Bladder microvascular endothelial cell (primary cell): ENCODE measurements around the gene FBXW5. TPM values are rescaled to one million over a fixed set of nuclear protein-coding genes. Genes with fewer than 3 reads are reported as not detected.

Experiments
- total RNA-seq: library from RNA; depleted of rRNA; stranded (reverse); fragments of >200 nt; gene quantifications from 2 replicates; pipeline ENCODE4 v1.2.3, GENCODE V29; 2014

Gene FBXW5, protein sequence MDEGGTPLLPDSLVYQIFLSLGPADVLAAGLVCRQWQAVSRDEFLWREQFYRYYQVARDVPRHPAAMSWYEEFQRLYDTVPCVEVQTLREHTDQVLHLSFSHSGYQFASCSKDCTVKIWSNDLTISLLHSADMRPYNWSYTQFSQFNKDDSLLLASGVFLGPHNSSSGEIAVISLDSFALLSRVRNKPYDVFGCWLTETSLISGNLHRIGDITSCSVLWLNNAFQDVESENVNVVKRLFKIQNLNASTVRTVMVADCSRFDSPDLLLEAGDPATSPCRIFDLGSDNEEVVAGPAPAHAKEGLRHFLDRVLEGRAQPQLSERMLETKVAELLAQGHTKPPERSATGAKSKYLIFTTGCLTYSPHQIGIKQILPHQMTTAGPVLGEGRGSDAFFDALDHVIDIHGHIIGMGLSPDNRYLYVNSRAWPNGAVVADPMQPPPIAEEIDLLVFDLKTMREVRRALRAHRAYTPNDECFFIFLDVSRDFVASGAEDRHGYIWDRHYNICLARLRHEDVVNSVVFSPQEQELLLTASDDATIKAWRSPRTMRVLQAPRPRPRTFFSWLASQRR
- 151 and 202 TPM in 2 replicates for total RNA-seq

DNA sequence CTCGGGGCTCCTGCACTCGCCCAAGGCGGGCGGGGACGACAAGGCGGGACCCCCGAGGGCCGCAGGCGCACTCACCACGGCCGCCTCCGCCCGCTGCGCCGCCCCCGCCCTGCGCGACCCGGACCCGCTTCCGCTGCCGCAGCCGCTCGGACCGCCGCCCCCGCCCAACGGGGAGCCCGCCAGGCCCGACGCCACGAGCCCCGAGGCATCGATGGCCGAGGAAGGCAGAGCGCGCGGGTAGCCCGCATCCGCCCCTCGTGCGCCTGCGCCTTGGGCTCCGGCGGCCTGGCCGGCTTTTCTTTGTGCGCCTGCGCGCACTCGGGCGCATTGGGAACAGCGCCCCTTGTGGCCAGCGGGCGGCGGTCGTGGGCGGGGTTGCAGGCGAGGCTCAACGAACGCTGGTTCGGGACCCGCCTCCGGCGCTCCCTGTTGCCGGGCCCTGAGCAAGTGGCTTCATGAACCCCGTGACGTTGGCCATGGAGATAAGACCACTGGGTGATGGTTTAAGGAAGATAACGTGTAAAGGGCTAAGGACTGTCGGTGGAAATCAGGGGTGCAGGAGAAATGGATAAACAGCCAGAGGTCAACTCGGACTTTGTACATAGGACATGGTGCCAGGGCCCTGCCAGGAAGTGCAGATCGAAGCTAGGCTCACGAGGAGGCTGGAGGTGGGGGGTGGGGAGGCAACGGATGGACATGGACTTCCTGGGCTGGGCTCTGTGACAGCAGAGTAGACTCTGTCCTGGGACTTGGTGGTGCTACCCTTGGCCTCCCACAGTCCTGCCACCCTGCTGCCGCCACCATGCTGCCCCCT, at the start of gene FBXW5, which contains the start of gene C8G:
TSS of gene FBXW5 (minus strand) at position 220 of the 814 bp plus-strand sequence. CDS start 655 bp downstream, outside the sequence.
TSS of gene C8G (plus strand) at position 725 of the 814 bp plus-strand sequence. CDS start at position 803, 78 bp downstream.

DNA sequence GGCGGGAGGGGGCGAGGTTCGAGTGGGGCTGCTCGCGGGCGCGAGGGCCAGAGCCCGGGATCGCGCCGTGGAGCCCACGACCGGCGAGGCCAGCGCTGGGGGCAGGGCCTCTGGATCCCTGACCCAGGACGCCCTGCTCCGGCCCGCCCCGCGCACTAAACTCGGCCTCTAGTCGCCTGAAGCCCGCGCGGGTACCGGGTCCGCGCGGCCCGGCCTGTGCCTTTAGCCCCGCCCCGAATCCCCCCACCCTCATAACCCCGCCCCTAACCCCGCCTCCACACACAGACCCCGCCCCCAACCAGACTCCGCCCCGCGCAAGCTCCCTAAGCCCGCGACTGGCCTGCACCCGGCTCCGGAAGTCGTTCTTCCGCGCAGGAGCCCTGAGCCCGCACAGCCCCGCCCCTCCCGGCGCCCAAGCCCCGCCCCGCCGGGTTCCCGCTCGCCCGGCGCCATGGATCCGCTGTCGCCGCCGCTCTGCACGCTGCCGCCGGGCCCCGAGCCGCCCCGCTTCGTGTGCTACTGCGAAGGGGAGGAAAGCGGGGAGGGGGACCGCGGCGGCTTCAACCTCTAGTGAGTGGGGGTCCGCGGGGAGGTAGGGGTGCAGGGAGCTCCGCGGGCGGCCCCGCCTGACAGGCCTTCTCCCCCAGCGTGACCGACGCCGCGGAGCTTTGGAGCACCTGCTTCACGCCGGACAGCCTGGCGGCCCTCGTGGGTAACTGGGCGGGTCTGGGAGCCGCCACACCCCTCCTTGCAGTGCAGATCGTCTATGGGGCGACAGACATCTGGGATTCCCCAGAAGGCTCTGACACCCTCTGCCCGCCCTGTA, 47.7 kb upstream of the FBXW5 start, which contains the start of gene PAXX:
TSS of gene PAXX (plus strand) at position 430 of the 826 bp plus-strand sequence. CDS start at position 452, 22 bp downstream.

DNA sequence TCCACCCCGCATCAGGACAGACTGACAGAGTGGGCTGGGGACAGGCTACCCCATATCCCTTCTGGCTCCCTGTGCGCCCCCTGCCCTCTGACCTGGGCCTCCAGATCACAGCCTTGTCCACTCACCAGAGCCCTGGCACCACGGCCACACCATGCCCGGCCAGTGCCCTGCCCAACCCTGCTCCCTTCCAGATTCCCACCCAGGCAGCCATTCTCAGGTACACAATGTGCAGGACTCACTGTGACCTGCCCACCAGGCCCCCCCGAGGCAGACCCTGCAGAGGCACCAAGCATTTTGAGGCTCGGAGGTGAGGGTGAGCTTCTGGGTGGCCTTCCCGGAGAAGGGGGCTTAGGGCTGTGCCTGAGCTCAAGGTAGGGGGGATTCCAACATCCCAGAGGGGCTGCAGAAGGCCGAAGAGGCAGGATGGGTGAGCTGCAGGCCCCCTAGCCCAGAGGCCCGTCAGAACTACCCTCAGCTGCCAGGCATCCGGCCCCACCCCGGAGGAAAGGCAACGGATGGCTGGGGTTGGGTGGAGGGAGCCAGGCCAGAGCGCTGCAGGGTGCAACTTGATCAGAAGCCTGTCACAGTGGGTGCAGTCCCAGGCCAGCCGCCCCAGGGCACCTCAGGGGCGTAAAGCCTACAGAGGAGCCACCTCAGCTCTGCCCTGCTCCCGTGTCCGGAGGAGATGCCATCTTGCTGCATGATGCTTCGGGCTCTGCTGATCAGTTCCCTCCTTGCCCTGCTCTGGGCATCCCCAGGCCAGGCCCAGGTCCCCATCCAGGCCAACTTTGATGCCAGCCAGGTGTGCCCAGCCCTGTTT, 37.9 kb upstream of the FBXW5 start, which contains the start of gene LCNL1:
TSS of gene LCNL1 (plus strand) at position 762 of the 820 bp plus-strand sequence. CDS start 594 bp downstream, outside the sequence.

DNA sequence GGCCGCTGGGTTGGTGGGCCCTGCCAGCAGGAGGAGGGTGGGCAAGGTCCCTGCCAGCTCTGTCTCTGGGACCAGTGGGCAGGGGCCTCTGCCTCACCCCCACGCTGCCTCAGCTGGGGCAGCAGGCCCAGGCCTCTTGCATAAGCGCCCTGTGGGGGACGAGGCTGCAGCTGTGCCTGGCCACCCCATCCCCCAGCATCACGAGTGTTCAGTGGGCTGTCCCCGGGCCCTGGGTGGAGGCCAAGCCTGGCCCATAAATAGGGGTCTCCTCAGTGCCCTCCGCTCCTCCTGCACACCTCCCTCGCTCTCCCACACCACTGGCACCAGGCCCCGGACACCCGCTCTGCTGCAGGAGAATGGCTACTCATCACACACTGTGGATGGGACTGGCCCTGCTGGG, 32.7 kb upstream of the FBXW5 start, which contains the start of gene PTGDS:
TSS of gene PTGDS (plus strand) at position 282 of the 400 bp plus-strand sequence. CDS start at position 357, 75 bp downstream.

DNA sequence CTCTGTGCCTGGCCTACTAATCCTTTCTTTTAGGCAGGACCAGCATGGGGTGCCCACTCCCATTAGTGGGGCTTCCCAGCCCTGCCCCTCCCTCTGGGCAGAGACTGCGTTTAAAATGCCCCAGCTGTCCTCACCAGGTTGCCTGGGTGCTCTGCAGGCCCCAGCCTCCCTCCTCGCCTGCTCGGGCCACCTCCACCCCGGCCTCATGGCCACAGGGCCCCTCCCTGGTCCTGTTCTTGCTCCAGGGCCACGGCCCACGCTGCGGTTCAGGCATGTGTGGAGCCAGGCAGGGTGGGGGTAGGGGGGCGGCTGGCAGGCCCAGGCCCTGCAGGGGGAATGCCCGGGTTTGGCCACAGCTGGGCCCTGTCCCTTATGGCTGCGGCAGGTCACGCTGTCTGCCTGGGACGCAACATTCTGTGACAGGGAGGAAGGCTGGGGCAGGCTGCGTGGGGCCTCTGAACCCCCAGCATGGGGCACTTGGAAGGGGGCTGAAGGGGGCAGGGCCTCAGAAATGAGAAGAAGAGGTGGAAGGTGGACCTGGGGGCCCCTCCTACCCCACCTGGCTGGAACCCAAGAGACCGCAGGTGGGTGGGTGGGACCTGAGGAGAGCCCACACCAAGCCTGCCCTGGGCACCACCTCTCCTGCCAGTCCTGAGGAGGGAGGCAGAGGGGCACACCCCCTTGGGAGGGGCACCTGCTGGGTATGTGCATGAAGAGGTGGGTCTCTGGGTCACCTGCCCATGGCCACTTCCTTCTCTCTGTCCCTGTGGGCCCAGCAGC, 7.2 kb upstream of the FBXW5 start, which contains the start of gene LCN12:
TSS of gene LCN12 (plus strand) at position 733 of the 780 bp plus-strand sequence. CDS start 55 bp downstream, outside the sequence.

Other genes starting within 250 kb of the FBXW5 start
- 109 and 161 TPM in 2 replicates for gene DIPK1B, start 232.2 kb downstream of the FBXW5 start, total RNA-seq
- gene LCN10, start 201.8 kb downstream of the FBXW5 start, total RNA-seq: 0.13 TPM in 1 of 2 replicates, not detected in the other
- not detected in 2 replicates for gene LCN6, start 196.2 kb downstream of the FBXW5 start, total RNA-seq
- not detected in 2 replicates for gene LCN8, start 186.5 kb downstream of the FBXW5 start, total RNA-seq
- not detected in 2 replicates for gene LCN15, start 180.2 kb downstream of the FBXW5 start, total RNA-seq
- gene TMEM141, start 153.4 kb downstream of the FBXW5 start, total RNA-seq: 50.7 and 53.7 TPM in 2 replicates
- 0.81 and 1.1 TPM in 2 replicates for gene CCDC183, start 148.4 kb downstream of the FBXW5 start, total RNA-seq
- 66.5 and 73.3 TPM in 2 replicates for gene RABL6, start 136.8 kb downstream of the FBXW5 start, total RNA-seq
- 0.65 and 1.4 TPM in 2 replicates for gene AJM1, start 102.3 kb downstream of the FBXW5 start, total RNA-seq
- gene PHPT1, start 95.3 kb downstream of the FBXW5 start, total RNA-seq: 211 and 268 TPM in 2 replicates
- 0.97 and 6.2 TPM in 2 replicates for gene MAMDC4, start 92.4 kb downstream of the FBXW5 start, total RNA-seq
- 350 and 489 TPM in 2 replicates for gene EDF1, start 78.4 kb downstream of the FBXW5 start, total RNA-seq
- gene TRAF2, start 58.2 kb downstream of the FBXW5 start, total RNA-seq: 20.9 and 35.2 TPM in 2 replicates
- 1.2 TPM in 1 of 2 replicates, not detected in the other for gene C8G, start 505 bp upstream of the FBXW5 start, total RNA-seq
- gene LCN12, start 7.5 kb upstream of the FBXW5 start, total RNA-seq: 0.19 TPM in 1 of 2 replicates, not detected in the other
- gene PTGDS, start 32.8 kb upstream of the FBXW5 start, total RNA-seq: 0.38 TPM in 1 of 2 replicates, not detected in the other
- gene LCNL1, start 38.3 kb upstream of the FBXW5 start, total RNA-seq: 0.06 TPM in 1 of 2 replicates, not detected in the other
- gene PAXX, start 47.7 kb upstream of the FBXW5 start, total RNA-seq: 7.7 and 10.7 TPM in 2 replicates
- gene CLIC3, start 51.8 kb upstream of the FBXW5 start, total RNA-seq: not detected in 2 replicates
- 5.0 and 29.3 TPM in 2 replicates for gene ABCA2, start 83.5 kb upstream of the FBXW5 start, total RNA-seq
- gene FUT7, start 87.3 kb upstream of the FBXW5 start, total RNA-seq: not detected in 2 replicates
- 29.6 and 30.9 TPM in 2 replicates for gene NPDC1, start 101.4 kb upstream of the FBXW5 start, total RNA-seq
- gene ENTPD2, start 109.3 kb upstream of the FBXW5 start, total RNA-seq: under 0.01 TPM in 1 of 2 replicates, not detected in the other
- gene SAPCD2, start 125.8 kb upstream of the FBXW5 start, total RNA-seq: 8.8 and 13.6 TPM in 2 replicates
- 12.1 and 23.3 TPM in 2 replicates for gene UAP1L1, start 132.8 kb upstream of the FBXW5 start, total RNA-seq
- 58.6 and 66.0 TPM in 2 replicates for gene MAN1B1, start 142.2 kb upstream of the FBXW5 start, total RNA-seq
- 77.9 and 85.8 TPM in 2 replicates for gene DPP7, start 170.0 kb upstream of the FBXW5 start, total RNA-seq
- under 0.01 and 0.06 TPM in 2 replicates for gene GRIN1, start 194.4 kb upstream of the FBXW5 start, total RNA-seq
- gene LRRC26, start 225.3 kb upstream of the FBXW5 start, total RNA-seq: not detected in 2 replicates
- not detected in 2 replicates for gene TMEM210, start 227.3 kb upstream of the FBXW5 start, total RNA-seq
- 21.0 and 37.3 TPM in 2 replicates for gene ANAPC2, start 243.8 kb upstream of the FBXW5 start, total RNA-seq
- gene SSNA1, start 243.9 kb upstream of the FBXW5 start, total RNA-seq: 96.5 and 111 TPM in 2 replicates